Erythroblast (primary cell): ENCODE results near the gene OPA3.
A peak's percentile ranks its signal among the peaks of the same experiment; 100 is the strongest.
"Not testable (repeated sequence)": the region's sequence is repeated elsewhere in the genome, so short reads cannot be mapped to it uniquely, and the experiment has no call there.

Experiments
- DNase-seq, 2 experiments: peaks; one replicate each; lab custom pipeline; 2025; lab: John Stamatoyannopoulos, UW
- GATA1 ChIP-seq: IDR thresholded peaks from 2 replicates; pipeline ENCODE4 v1.6.1; 2011; ENCODE audit warnings: low read depth, mild to moderate bottlenecking, control low read depth, low read length, moderate library complexity
- POLR2A ChIP-seq: IDR thresholded peaks from 2 replicates; pipeline ENCODE4 v1.6.1; 2011; ENCODE audit warnings: mild to moderate bottlenecking, low read length

The OPA3 gene

GRCh38 chr19:45526971-45527370 lies 57.6 kb downstream of the OPA3 start:
- TF ChIP-seq GATA1 (no peak), POLR2A (no peak)
- DNase-seq, result no peak

GRCh38 chr19:45526143-45526542 lies 58.5 kb downstream of the OPA3 start:
- no peak for TF ChIP-seq POLR2A
- TF ChIP-seq GATA1, result no peak
- peak in 1 of 2 experiments; percentile 17 for DNase-seq

GRCh38 chr19:45524575-45525129 lies 60.0 kb downstream of the OPA3 start:
- DNase-seq, result no peak
- TF ChIP-seq GATA1 (no peak), POLR2A (no peak)

- no peak for TF ChIP-seq POLR2A
- no peak for TF ChIP-seq GATA1
- peak; percentile 88 to 94 for DNase-seq
These were observed 60.9 kb downstream of the OPA3 start for GRCh38 chr19:45523642-45524256.

- TF ChIP-seq POLR2A (no peak), GATA1 (no peak)
- no peak for DNase-seq
These were observed 62.3 kb downstream of the OPA3 start for GRCh38 chr19:45522010-45522941.

GRCh38 chr19:45518469-45518826 lies 66.2 kb downstream of the OPA3 start:
- no peak for TF ChIP-seq POLR2A
- no peak for TF ChIP-seq GATA1
- DNase-seq, result no peak

- no peak for DNase-seq
- TF ChIP-seq POLR2A (no peak), GATA1 (no peak)
These were observed 66.7 kb downstream of the OPA3 start for GRCh38 chr19:45517641-45518468.

GRCh38 chr19:45517238-45517637 lies 67.4 kb downstream of the OPA3 start:
- DNase-seq, result no peak
- TF ChIP-seq GATA1, result no peak
- no peak for TF ChIP-seq POLR2A

- TF ChIP-seq POLR2A, result no peak
- no peak for TF ChIP-seq GATA1
- DNase-seq, result no peak
These were observed 68.7 kb downstream of the OPA3 start for GRCh38 chr19:45515807-45516401.

- no peak for TF ChIP-seq GATA1
- no peak for DNase-seq
These were observed 69.4 kb downstream of the OPA3 start for GRCh38 chr19:45515081-45515624.

GRCh38 chr19:45514376-45515051 lies 70.1 kb downstream of the OPA3 start:
- TF ChIP-seq POLR2A, result no peak
- DNase-seq, result peak in 1 of 2 experiments; percentile 27

- TF ChIP-seq POLR2A (no peak), GATA1 (no peak)
- DNase-seq, result no peak
These were observed 71.6 kb downstream of the OPA3 start for GRCh38 chr19:45512881-45513483.

GRCh38 chr19:45511074-45511473 lies 73.5 kb downstream of the OPA3 start:
- no peak for TF ChIP-seq POLR2A
- no peak for TF ChIP-seq GATA1
- DNase-seq, result no peak

- DNase-seq, result not testable (repeated sequence)
These were observed 74.2 kb downstream of the OPA3 start for GRCh38 chr19:45510352-45510751.
